Retina (tissue), 1 donor: ENCODE measurements around the gene PHF11.
"Not testable (repeated sequence)": the region's sequence is repeated elsewhere in the genome, so short reads cannot be mapped to it uniquely, and the experiment has no call there.

Experiments
- DNase-seq: peaks from one replicate; pipeline ENCODE4 v3.0.0-alpha.2; 2016

PHF11 gene

GRCh38 chr13:49550942-49551644 is 55.3 kb downstream of the PHF11 start:
- no peak for DNase-seq

DNA sequence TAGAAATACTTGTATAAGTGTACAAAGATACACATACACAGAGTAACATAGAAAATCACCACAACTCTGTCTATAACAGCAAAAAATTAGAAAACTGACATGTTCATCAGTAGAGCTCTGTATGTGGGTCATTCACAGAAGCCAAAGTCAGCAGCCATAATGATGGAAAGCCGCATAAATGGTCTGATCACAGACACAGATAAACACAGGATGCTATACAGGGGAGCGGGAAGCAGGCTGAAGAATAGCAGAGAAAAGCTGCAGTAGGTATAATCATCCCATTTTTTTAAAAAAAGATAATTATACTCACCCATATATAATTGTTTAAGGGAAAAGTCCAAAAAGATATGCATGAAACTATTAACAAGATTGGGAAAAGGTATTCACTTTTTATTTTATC is 58.1 kb downstream of the PHF11 start:
- DNase-seq: no peak

GRCh38 chr13:49554387-49554786 is 58.6 kb downstream of the PHF11 start:
- DNase-seq: no peak

DNA sequence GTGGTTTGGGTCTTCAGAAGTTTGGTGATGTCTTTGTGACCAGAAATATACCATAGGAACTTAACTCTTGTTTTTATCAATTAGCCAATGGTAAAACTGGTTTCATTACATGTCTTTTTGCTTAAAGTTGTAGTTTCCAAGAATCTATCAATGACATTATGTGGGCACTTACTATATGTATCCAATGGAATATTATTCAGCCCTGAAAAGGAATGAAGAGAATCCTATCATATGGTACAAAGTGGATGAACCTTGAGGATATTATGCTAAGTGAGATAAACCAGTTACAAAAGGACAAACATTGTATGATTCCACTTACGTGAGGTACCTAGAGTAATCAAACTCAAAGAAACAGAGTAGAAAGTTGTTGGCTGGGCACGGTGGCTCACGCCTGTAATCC is 63.3 kb downstream of the PHF11 start:
- DNase-seq: no peak

DNA sequence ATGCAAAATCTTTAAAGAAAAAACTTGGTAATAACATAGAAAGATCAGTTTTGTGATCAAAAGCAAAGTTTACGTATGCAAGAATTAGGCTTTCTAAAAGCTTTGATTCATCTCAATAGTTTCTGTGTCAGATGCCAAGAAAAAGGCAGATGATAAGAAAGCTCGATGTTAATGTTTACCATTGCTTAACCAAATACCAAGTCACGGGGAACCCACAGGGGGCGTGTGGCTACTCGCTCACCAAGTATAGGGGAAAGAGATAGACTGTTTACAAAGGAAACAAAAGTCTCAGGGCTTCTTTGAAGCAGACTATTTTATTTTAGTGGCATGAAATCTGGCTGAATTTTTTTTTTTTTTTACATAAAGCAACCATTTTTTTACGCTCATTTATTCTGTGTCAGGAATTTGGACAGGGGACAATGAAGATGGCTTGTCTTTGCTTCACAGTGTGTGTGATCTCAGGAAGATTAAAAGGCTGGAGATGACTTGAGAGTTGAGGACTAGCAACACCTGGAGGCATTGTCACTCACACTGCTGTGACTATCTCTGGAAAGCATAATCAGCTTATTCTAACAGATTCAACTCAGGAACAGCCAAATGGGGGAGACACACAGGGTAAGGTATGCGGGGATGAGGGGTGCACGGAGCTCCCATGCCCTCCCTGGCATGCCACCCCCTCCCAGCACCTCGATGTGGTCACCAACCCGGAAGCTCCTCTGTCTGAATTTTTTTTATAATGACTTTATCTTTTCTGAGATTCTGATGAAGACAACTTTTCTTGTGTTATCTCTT is 64.7 kb downstream of the PHF11 start:
- no peak for DNase-seq

DNA sequence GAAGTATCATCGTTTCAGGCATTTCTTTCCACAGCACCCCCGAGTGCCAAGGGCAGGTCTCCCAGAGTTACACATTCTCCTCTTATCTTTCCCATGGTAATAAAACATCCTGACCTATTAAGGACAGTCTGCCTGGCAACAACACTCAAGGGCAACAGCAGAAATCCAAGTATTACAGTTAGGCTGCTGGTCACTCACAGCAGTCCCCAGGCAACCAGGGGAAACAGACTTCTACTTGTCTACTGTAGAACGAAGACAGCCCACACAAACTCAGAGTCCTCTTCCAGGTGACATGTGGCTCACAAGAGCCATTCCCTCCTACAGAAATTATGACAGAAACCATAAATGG is 65.3 kb downstream of the PHF11 start:
- DNase-seq: no peak

GRCh38 chr13:49563516-49563915 is 67.8 kb downstream of the PHF11 start:
- DNase-seq: no peak

GRCh38 chr13:49565461-49565860 is 69.7 kb downstream of the PHF11 start:
- not testable (repeated sequence) for DNase-seq

DNA sequence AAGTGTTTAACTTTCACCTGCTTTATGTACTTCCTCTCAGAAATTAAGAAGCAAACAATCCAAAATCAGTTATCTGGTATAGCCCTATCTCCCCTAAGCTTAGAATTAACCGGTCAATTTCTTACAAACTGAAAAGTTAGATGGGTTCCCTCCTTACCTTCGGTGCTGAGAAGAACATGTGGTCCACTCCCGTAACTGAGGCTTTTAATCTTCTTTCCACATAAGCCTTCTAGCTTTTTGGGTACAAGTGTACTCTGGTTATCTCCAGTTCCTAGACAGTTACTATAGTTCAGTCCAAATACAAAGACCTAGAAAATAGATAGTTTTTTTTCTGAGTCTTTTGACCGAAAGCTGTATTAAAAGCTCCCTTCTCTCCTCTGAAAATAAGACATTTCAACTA is 70.7 kb downstream of the PHF11 start:
- DNase-seq: no peak

DNA sequence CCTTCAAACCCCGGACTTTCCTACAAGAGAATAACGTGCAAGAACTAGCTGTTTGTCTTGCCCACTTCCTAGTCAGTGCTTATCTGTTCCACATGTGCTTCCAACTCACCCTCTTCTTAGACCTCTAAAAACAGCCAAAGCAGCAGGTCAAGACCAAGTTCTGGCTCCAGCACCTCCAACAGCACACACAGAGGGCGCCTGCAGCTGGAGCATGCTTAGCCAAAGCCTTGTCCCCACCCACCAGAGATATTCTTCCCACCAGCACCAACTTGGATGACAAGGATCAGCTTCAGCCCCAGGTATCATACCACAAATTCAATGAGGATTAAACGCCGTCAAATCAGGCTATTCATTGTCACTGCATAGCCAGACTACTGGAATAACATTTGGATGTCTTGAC is 71.7 kb downstream of the PHF11 start:
- DNase-seq: no peak

DNA sequence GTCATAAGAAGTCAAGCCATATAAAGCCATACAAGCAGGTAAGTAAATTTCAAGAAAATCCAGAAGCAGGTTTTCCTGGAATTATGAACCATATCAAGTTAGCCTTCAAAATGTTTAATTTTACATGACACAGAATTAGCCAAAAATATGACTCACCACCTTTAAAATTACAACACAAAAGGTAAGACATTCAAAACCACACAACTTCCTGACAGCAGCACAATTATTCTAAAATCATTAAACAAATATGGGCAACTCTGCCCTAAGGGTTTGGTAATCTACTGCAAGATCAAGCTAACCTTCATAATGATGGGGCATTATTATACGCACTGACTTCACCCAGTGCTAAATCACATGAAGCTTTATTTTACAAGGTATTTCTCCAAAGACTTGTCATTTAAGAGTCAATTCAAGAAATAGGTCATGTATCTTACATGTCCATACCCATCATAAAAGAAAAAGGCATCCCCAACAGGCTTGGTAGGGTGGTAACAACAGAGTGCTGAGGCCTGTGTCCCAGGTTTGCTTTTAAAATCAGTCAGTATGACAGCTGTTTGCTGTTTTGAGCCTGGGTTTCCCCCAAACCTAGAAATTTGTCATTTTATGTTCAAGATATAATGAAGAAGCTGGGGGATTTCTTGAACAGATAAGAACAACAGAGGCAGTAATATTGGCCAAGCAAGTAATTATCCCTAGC is 74.4 kb downstream of the PHF11 start:
- no peak for DNase-seq

DNA sequence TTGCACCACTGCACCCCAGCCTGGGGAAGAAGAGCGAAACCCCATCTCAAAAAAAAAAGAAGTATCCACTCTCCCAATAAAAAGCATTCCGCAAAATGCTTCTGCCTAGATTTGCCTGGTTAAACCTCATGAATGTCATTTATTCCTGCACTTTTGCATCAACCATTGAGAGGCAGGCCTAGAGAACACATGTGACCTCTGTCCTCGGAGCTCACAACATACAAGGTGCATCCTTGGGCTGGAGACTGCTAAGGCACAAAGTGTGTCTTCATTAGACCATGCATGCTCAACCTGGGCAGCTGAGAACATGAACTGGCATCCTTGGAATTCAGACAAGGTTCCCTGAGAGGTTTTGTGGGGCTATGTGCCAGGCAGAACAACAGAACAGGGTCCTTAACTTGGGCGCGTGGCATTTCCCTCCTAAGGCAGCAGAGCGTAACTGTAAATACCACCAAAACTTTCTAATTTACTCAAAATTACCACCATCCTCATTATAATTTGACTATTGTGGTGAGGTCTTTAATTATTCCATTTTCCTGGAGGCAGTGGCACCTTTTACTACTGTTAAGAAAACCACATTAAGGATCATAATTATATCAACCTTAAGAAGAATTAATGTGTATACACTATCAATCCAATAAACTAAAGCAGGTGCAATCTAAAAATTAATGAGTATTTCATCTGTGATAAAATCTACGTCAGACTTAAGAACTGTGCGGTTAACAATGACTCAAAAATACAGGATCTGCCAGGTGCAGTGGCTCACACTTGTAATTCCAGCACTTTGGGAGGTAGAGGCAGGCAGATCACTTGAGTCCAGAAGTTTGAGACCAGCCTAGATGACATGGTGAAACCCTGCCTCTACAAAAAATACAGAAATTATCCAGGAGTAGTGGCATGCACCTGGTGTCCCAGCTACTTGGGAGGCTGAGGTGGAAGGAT is 75.8 kb downstream of the PHF11 start:
- no peak for DNase-seq
